AML-193 (cell line): ENCODE measurements around the gene UGT2A2.
A peak's percentile ranks its signal among the peaks of the same experiment; 100 is the strongest.
"Not testable (repeated sequence)": the region's sequence is repeated elsewhere in the genome, so short reads cannot be mapped to it uniquely, and the experiment has no call there.

Source experiments
- DNase-seq, 2 experiments: peaks; one replicate each; lab custom pipeline; 2025; lab: John Stamatoyannopoulos, UW

UGT2A2 gene

GRCh38 chr4:69639542-69639941, at the start of gene UGT2A2:
Gene UGT2A2, minus strand, starts transcription at chr4:69639642. Its CDS starts 2 bp downstream, at chr4:69639640.
- no peak for DNase-seq

- no peak for DNase-seq
Observed at GRCh38 chr4:69684804-69685203, 45.4 kb upstream of the UGT2A2 start.

- no peak for DNase-seq
Observed at GRCh38 chr4:69668680-69669079, 29.2 kb upstream of the UGT2A2 start.

- DNase-seq, result not testable (repeated sequence)
Observed at GRCh38 chr4:69664009-69664408, 24.6 kb upstream of the UGT2A2 start.

- DNase-seq, result not testable (repeated sequence)
Observed at GRCh38 chr4:69661130-69661803, 21.8 kb upstream of the UGT2A2 start.

- no peak for DNase-seq
Observed at GRCh38 chr4:69658133-69658532, 18.7 kb upstream of the UGT2A2 start.

GRCh38 chr4:69656653-69657158, 17.3 kb upstream of the UGT2A2 start:
- DNase-seq, result no peak

GRCh38 chr4:69653147-69653546, 13.7 kb upstream of the UGT2A2 start, which contains the start of gene UGT2A1:
Gene UGT2A1, minus strand, starts transcription at chr4:69653247. Its CDS starts 5,603 bp downstream, at chr4:69647644.
- no peak for DNase-seq

- DNase-seq, result no peak
Observed at GRCh38 chr4:69650872-69651271, 11.4 kb upstream of the UGT2A2 start.

GRCh38 chr4:69649629-69650028, 10.2 kb upstream of the UGT2A2 start:
- no peak for DNase-seq

- DNase-seq, result no peak
Observed at GRCh38 chr4:69649207-69649606, 9.8 kb upstream of the UGT2A2 start.

- DNase-seq, result no peak
Observed at GRCh38 chr4:69642961-69643360, 3.5 kb upstream of the UGT2A2 start.

GRCh38 chr4:69640289-69640688, 847 bp upstream of the UGT2A2 start:
- no peak for DNase-seq

- DNase-seq, result peak; percentile 27 to 35
Observed at GRCh38 chr4:69617083-69617694, 22.3 kb downstream of the UGT2A2 start.

GRCh38 chr4:69610484-69610883, 29.0 kb downstream of the UGT2A2 start:
- DNase-seq, result no peak

- DNase-seq, result no peak
Observed at GRCh38 chr4:69601065-69601464, 38.4 kb downstream of the UGT2A2 start.

GRCh38 chr4:69600013-69600412, 39.4 kb downstream of the UGT2A2 start:
- DNase-seq, result no peak

GRCh38 chr4:69594382-69594781, 45.1 kb downstream of the UGT2A2 start:
- DNase-seq, result no peak

GRCh38 chr4:69591364-69591763, 48.1 kb downstream of the UGT2A2 start:
- DNase-seq, result no peak

GRCh38 chr4:69589884-69590283, 49.6 kb downstream of the UGT2A2 start:
- DNase-seq, result no peak

- no peak for DNase-seq
Observed at GRCh38 chr4:69584135-69584534, 55.3 kb downstream of the UGT2A2 start.

- DNase-seq, result no peak
Observed at GRCh38 chr4:69583543-69583942, 55.9 kb downstream of the UGT2A2 start.

- DNase-seq, result no peak
Observed at GRCh38 chr4:69577245-69577644, 62.2 kb downstream of the UGT2A2 start.
